Measurements from ENCODE around the gene MYEOV.

MYEOV gene

GRCh38 chr11:69293819-69294505 is at the start of gene MYEOV:
TSS of gene MYEOV (plus strand) at chr11:69294155. CDS start at chr11:69295355, 1,200 bp downstream.
- DNase-seq: no peak

DNA sequence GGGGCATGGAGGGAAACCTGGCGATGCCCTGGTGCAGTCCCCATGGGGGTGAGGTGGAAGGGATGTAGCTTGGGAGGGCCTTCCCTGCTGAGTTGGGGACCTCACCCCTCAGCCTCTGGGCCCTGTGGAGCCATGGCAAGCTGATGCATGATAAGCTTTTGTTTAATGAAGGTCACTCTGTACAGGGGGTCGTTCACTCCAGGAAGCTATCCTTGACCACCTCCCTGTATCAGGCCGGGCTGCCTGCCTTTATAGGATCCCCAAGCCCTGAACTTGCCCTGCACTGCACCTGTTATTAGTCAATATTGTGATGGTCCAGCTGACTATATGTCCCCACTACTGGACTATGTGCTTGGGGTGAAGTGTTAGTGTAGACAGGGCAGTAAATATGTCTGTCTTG is 49.7 kb upstream of the MYEOV start:
- no peak for DNase-seq

DNA sequence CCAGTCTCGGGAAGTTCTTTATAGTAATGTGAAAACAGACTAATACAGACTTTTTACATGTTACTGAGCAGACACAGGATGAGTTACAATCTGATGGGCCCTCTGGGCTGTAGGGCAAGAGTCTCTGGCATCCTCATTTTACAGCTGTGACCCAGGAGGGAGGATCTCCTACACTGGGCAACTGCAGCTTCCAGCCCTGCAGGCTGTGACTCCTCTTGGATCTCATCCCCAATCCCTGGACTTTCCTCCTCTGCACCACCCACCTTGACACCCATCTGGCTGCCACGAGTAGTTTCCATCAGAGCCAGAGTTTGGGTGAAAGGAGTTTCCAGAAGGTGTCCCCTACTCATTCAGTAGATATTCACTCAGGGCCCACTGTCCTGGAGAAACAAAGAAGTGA is 48.9 kb upstream of the MYEOV start:
- DNase-seq: no peak

DNA sequence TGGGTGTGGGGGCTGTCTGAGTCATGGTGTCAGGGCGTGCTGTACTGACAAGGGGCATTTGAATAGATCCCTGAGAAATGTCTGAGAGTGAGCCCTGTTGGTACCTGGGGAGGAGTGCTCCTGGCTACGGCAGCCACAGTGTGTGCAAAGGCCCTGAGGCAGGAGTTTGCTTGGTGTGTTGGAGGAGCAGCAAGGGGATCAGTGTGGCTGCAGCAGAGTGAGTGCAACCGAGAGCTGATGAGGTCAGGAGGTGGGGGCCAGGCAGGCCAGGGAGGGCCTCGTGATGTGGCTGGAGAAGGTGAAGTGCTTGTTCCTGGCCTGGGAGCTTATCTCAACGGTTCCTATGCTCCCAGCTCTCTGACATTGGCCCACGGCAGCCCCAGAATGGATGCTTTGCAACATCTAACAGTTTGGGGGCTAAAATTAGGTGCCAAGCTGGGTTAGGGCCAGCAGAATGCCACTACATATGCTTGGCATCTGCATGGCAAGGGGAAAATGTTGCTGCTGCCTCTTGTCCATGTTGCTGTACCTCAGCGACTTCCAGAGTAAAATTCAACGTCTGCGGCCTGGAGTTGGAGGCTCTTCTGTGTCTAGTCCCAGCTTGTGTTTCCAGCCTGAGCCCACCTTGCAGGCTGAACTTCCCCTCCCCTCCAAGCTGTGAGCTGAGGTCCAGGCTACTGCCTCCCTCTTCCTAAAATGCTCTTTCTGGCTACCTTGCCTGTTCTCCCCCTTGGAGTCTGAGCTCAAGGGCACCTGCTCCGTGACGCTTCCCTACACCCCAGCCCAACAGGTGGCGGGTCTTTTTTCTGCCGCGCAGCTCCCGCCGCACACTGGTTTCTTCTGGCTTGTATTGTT is 48.2 kb upstream of the MYEOV start:
- no peak for DNase-seq

DNA sequence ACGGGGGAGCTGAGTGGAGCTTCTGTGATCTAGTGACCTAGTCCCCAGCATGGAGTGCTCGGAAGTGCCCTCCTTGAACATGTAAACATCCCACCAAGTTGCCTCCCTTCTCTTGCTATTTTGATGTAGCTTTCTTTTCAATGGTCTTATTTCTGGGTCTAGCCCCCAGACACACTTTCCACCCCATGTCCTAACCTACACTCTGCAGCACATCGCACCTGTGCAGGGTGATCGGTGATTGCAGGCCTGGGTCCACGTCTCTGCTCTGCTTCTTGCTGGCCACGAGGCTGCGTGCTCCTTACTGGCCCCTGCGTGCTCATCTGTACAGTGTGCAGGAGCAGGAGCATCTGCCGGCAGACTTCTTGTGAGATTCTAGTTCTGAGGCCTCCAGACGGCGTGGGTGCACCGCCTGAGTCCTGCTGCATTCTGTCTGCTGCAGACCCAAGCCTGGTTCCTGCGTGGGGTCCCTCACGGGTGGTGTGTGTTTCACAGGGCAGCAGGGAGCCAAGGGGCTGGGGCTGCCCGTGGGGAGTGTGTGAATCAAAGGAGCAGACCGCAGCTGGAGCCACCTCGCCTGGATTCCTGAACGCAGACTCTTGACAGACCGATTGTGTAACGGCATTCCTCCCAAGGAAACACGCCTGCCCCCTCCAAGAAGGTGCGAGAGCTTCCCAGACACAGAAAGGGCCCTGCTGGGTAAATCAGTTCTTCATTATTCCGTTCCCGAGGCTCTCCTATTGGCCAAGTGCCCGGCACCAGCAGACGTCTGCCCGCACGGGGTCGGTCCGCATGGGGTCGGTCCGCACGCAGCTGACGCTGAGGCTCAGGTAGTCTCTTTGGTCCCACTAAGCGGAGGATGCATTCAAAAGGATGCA is 44.4 kb upstream of the MYEOV start:
- no peak for DNase-seq

GRCh38 chr11:69250186-69251056 is 43.5 kb upstream of the MYEOV start:
- DNase-seq: no peak

DNA sequence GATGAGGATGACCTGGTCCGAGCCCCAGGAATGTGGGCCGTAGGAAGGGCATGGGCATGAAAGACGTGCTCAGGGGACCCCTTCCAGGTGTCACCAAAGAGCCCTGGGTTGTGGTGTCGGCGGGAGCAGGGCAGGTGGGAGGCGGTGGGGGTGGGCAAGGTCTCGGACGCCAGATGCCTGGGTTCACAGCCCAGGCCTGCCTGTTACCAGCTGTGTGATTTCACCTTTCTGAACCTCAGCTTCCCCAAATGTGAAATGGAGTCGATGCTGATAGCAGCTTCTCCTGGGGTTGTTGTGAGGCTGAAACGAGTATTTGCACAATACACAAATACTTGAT is 42.9 kb upstream of the MYEOV start:
- no peak for DNase-seq

- no peak for DNase-seq
Observed at GRCh38 chr11:69251639-69252489, 42.1 kb upstream of the MYEOV start.

- DNase-seq: no peak
Observed at GRCh38 chr11:69252490-69252837, 41.5 kb upstream of the MYEOV start.

DNA sequence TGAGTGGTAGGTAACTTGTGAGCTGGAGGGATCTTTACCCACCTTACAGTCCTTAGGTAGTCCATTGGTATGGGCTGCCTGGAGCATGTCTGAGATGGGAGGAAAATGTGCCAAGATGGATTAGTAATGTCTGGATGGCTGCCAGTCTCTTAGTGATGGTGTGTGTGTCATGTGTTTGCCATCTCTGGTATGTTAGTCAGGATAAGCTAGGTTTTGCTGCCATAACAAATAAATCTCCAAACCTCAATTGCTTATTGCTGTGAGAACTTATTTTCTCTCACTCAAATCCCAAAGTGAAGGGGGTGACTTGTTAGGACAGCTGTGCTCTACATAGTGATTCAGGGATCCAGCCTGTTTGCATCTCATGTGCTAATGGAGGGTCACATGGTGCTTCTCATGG is 40.9 kb upstream of the MYEOV start:
- DNase-seq: no peak

DNA sequence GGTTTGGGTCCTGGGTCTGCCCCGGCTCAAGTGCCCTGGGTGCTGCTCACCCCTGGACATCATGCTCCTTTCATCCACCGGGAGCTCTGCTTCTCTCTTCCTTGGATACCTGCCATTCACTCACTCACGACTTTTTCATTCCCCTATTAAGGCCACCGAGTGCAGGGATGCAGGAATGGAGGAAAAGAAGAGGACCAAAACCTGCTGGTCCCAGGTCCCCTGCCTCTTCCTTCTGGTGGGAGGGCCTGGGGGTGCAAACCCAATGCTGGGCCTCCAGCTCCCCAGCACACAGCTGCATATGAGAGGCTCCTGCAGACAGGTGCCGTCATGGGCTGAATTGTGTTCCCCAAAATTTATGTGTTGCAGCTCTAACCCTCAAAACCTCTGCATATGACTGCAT is 36.8 kb upstream of the MYEOV start:
- DNase-seq: no peak

DNA sequence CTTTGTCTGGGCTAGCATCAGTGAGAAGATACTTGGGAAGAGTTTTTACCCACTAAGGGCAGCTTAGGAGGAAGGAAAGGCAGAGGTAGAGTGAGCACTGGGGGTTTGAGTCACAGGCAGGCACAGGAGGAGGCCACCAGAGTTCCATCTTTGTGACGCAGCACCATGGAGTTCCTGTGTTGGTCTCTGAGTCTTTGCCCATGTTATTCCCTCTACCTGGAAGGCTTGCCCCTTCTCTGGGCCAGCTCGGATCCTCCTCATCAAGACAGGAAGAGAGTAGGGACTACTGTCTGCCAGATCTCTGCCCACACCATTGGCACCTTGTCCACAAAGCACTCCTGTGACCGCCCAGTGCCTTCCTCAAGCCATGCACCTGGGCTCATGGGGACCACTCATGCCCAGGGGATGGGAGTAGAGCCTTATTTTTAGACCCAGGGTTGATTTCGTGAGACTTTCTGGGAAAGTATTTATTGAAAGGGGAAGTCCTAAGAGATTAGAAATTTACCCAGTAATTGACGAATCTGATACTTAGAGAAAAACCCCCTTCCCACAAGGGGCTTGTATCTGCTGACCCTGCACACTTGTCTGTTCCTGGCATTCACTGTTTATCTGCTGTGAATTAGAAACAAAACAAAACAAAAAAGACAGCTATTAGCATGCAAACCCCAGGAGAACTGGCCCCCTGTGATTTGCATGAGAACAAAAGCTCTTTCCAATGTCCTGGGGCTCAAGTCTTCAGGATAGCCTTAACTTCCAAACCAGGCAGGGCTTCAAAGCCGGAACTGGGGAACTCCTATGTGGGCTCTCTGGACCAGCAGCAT is 35.9 kb upstream of the MYEOV start:
- DNase-seq: no peak

GRCh38 chr11:69259096-69259495 is 34.9 kb upstream of the MYEOV start:
- DNase-seq: no peak

GRCh38 chr11:69260622-69261021 is 33.3 kb upstream of the MYEOV start:
- DNase-seq: no peak

DNA sequence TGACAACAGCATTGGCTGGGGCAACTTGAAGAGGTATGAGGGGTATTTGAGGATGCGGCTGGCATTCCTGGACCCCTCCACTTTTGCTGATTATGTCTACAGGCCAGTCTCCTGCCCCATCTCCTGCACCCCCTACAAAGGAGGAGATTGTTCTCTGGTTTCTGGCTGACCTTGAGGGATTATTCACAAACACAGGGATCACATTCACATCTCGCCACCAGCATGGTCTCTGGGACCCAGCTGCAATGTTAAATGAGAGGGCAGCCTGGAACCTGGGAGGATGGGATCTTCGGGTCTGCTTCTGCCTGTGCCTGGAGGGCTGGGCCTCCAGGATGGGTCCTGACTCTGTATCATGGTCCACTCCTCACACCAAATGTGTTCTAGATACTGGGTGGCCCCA is 32.8 kb upstream of the MYEOV start:
- no peak for DNase-seq

DNA sequence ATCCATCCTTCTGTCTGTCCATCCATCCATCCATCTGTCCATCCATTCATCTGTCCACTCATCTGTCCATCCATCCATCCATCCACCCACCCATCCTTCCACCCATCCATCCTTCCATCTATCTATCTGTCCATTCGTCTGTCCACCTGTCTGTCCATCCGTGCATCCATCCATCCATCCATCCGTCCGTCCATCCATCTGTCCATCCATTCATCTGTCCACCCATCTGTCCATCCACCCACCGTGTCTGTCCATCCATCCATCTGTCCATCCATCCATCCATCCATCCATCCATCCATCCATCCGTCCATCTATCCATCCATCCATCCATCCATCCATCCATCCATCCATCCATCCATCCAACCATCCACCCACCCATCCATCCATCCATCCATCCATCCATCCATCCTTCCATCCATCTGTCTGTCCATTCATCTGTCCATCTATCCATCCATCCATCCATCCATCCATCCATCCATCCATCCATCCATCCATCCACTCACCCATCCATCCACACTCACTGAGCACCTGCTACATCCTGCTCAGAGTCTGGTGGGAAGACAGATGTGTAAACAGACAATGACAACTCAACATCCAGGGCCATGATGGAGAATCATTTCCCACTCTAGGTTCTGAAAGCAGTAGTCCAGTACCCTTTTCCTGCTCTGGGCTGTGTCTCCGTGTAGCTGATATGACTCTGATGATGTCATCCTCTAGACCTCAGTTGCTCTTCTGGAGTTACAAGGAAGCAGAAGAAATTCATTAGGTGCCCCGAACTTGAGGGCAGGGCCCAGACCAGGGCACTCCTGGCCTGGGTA is 30.8 kb upstream of the MYEOV start:
- no peak for DNase-seq

DNA sequence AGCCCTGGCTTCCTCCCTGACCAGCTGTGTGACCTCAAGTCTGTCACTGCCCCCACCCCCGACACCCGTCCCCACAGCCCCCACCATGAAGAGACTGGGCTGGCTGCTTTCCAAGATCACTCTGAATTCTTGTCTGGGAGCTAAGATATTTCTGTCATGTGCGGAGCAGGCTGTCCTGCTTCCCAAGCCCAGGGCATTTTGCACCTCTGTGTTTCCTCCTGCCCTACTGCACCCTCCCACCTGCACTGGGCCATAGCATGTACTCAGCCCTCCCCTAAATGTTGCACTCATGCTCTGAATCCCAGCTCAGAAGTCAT is 30.3 kb upstream of the MYEOV start:
- DNase-seq: no peak

DNA sequence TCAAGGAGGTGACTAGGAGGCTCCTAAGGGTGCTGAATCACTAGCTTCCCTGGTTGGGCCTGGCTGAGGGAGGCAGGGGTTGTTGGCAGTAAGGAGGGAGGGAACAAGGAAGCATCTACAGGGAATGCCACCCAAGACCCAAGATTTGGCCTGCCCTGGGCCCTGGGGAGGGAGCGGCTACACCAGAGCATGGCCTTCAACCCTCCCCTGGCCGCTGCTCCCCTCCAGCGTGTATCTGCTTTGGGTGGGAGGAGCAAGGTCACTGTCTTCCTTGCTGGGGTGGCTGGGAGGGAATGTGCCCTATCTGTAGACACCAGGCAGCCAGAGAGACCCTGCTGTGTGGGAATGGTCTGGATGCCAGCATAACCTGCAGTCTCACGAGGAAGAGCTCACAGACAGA is 29.5 kb upstream of the MYEOV start:
- DNase-seq: no peak

- DNase-seq: no peak
Observed at GRCh38 chr11:69265210-69265609, 28.7 kb upstream of the MYEOV start.

DNA sequence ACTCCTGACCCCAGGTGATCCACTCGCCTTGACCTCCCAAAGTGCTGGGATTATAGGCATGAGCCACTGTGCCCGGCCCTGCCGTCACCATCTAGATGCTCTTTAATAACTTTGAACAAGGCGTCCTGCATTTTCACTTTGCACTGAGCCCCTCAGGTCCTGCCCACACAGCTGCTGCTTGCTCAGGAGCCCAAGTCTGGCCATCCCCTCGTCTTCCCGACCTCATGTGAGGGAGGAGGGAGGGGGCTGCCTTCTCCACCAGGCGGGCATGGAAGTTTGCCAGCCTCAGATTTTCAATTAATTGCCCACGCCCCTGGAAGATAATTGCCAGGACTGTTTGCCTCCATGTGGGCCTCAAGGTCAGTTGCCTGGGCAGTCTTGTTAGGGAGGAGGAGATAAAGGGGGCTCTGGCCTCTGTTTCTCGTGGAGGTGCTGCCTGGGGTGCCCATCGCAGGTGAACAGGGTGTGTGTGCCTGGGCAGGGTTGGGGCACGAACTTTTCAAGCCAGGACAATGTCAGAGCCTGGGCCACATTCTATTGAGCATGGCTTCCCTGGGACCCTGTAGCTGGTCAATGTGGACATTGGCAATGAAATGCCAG is 27.9 kb upstream of the MYEOV start:
- DNase-seq: no peak
